HEK293 (cell line): ENCODE data around the gene SRSF12.
A peak's percentile ranks its signal among the peaks of the same experiment; 100 is the strongest.

Source experiments
- BCL11B ChIP-seq: fragments of 450-650 bp; formaldehyde crosslinking; IDR thresholded peaks from 2 replicates; pipeline ENCODE4 v1.5.1; 2016; ENCODE audit warnings: low read depth, missing biosample characterization, missing genetic modification characterization
- GLI2 ChIP-seq: fragments of 450-650 bp; formaldehyde crosslinking; IDR thresholded peaks from 2 replicates; pipeline ENCODE4; 2017; ENCODE audit warnings: missing biosample characterization, missing genetic modification characterization, low read depth, borderline replicate concordance
- GLIS1 ChIP-seq: fragments of 450-650 bp; formaldehyde crosslinking; IDR thresholded peaks from 2 replicates; pipeline ENCODE4 v1.5.1; 2016; ENCODE audit warnings: missing biosample characterization, missing genetic modification characterization
- HOXD13 ChIP-seq: sonication (generic); formaldehyde crosslinking; IDR thresholded peaks from 2 replicates; pipeline ENCODE4 v1.8.0; 2022; ENCODE audit warnings: missing genetic modification reagents, borderline replicate concordance
- MEIS1 ChIP-seq: sonication (generic); formaldehyde crosslinking; IDR thresholded peaks from 2 replicates; pipeline ENCODE4 v1.8.1; 2022; ENCODE audit warnings: missing genetic modification reagents, mild to moderate bottlenecking, borderline replicate concordance
- PRDM4 ChIP-seq: fragments of 450-650 bp; formaldehyde crosslinking; IDR thresholded peaks from 2 replicates; pipeline ENCODE4 v1.5.1; 2017; ENCODE audit warnings: missing biosample characterization, missing genetic modification characterization
- PRDM6 ChIP-seq: fragments of 450-650 bp; formaldehyde crosslinking; IDR thresholded peaks from 2 replicates; pipeline ENCODE4 v1.5.1; 2017; ENCODE audit warnings: missing biosample characterization, missing genetic modification characterization
- SALL2 ChIP-seq: fragments of 450-650 bp; formaldehyde crosslinking; IDR thresholded peaks from 2 replicates; pipeline ENCODE4 v1.5.0; 2017; ENCODE audit warnings: missing biosample characterization, mild to moderate bottlenecking, missing genetic modification characterization, borderline replicate concordance
- SCRT2 ChIP-seq: fragments of 450-650 bp; formaldehyde crosslinking; IDR thresholded peaks from 2 replicates; pipeline ENCODE4 v1.5.1; 2016; ENCODE audit warnings: missing biosample characterization, missing genetic modification characterization
- TRIM28 ChIP-seq: IDR thresholded peaks from 2 replicates; pipeline ENCODE4 v1.6.1; 2011; ENCODE audit warnings: low read length, control low read depth, borderline replicate concordance
- YY2 ChIP-seq: fragments of 450-650 bp; formaldehyde crosslinking; IDR thresholded peaks from 2 replicates; pipeline ENCODE4 v1.5.1; 2016; ENCODE audit warnings: missing biosample characterization, missing genetic modification characterization
- ZBTB20 ChIP-seq: fragments of 450-650 bp; formaldehyde crosslinking; IDR thresholded peaks from 2 replicates; pipeline ENCODE4 v1.5.1; 2016; ENCODE audit warnings: missing biosample characterization, missing genetic modification characterization
- ZBTB7A ChIP-seq: fragments of 450-650 bp; formaldehyde crosslinking; IDR thresholded peaks from 2 replicates; pipeline ENCODE4 v1.5.1; 2016; ENCODE audit warnings: low read depth, missing biosample characterization, missing genetic modification characterization
- ZBTB8A ChIP-seq: fragments of 450-650 bp; formaldehyde crosslinking; IDR thresholded peaks from 2 replicates; pipeline ENCODE4 v1.5.1; 2016; ENCODE audit warnings: missing biosample characterization, missing genetic modification characterization
- ZEB2 ChIP-seq: fragments of 450-650 bp; formaldehyde crosslinking; IDR thresholded peaks from 2 replicates; pipeline ENCODE4 v1.5.1; 2016; ENCODE audit warnings: missing biosample characterization, missing genetic modification characterization
- ZNF169 ChIP-seq: fragments of 450-650 bp; formaldehyde crosslinking; IDR thresholded peaks from 2 replicates; pipeline ENCODE4 v1.5.1; 2016; ENCODE audit warnings: missing biosample characterization, missing genetic modification characterization
- ZNF184 ChIP-seq: fragments of 450-650 bp; IDR thresholded peaks from 2 replicates; pipeline ENCODE4 v1.5.1; 2018; ENCODE audit warnings: missing biosample characterization, mild to moderate bottlenecking, missing genetic modification characterization
- ZNF2 ChIP-seq: fragments of 450-650 bp; formaldehyde crosslinking; IDR thresholded peaks from 2 replicates; pipeline ENCODE4 v1.5.1; 2016; ENCODE audit warnings: missing biosample characterization, missing genetic modification characterization
- ZNF202 ChIP-seq: fragments of 450-650 bp; formaldehyde crosslinking; IDR thresholded peaks from 2 replicates; pipeline ENCODE4 v1.5.1; 2016; ENCODE audit warnings: missing biosample characterization, missing genetic modification characterization, borderline replicate concordance
- ZNF214 ChIP-seq: fragments of 450-650 bp; formaldehyde crosslinking; IDR thresholded peaks from 2 replicates; pipeline ENCODE4 v1.5.1; 2017; ENCODE audit warnings: missing biosample characterization, mild to moderate bottlenecking, missing genetic modification characterization, borderline replicate concordance
- ZNF223 ChIP-seq: fragments of 450-650 bp; formaldehyde crosslinking; IDR thresholded peaks from 2 replicates; pipeline ENCODE4 v1.5.1; 2016; ENCODE audit warnings: missing biosample characterization, missing genetic modification characterization
- ZNF24 ChIP-seq: fragments of 450-650 bp; formaldehyde crosslinking; IDR thresholded peaks from 2 replicates; pipeline ENCODE4 v1.5.1; 2016; ENCODE audit warnings: missing biosample characterization, missing genetic modification characterization
- ZNF26 ChIP-seq: fragments of 450-650 bp; formaldehyde crosslinking; IDR thresholded peaks from 2 replicates; pipeline ENCODE4 v1.5.1; 2016; ENCODE audit warnings: missing biosample characterization, missing genetic modification characterization
- ZNF292 ChIP-seq: fragments of 450-650 bp; formaldehyde crosslinking; IDR thresholded peaks from 2 replicates; pipeline ENCODE4 v1.5.1; 2016; ENCODE audit warnings: low read depth, missing biosample characterization, missing genetic modification characterization, borderline replicate concordance
- ZNF350 ChIP-seq: fragments of 450-650 bp; formaldehyde crosslinking; IDR thresholded peaks from 2 replicates; pipeline ENCODE4 v1.5.0; 2017; ENCODE audit warnings: missing biosample characterization, mild to moderate bottlenecking, missing genetic modification characterization
- ZNF473 ChIP-seq: fragments of 450-650 bp; formaldehyde crosslinking; IDR thresholded peaks from 2 replicates; pipeline ENCODE4 v1.5.1; 2017; ENCODE audit warnings: missing biosample characterization, missing genetic modification characterization
- ZNF513 ChIP-seq: fragments of 450-650 bp; IDR thresholded peaks from 2 replicates; pipeline ENCODE4 v1.5.1; 2018; ENCODE audit warnings: missing biosample characterization, missing genetic modification characterization
- ZNF558 ChIP-seq: fragments of 450-650 bp; formaldehyde crosslinking; IDR thresholded peaks from 2 replicates; pipeline ENCODE4 v1.5.1; 2016; ENCODE audit warnings: missing biosample characterization, missing genetic modification characterization
- ZNF658 ChIP-seq: fragments of 450-650 bp; formaldehyde crosslinking; IDR thresholded peaks from 2 replicates; pipeline ENCODE4; 2016; ENCODE audit warnings: missing biosample characterization, missing genetic modification characterization
- ZNF670 ChIP-seq: fragments of 450-650 bp; formaldehyde crosslinking; IDR thresholded peaks from 2 replicates; pipeline ENCODE4 v1.5.1; 2016; ENCODE audit warnings: missing biosample characterization, missing genetic modification characterization, low read depth
- ZNF777 ChIP-seq: fragments of 450-650 bp; formaldehyde crosslinking; IDR thresholded peaks from 2 replicates; pipeline ENCODE4 v1.5.1; 2017; ENCODE audit warnings: missing biosample characterization, missing genetic modification characterization, borderline replicate concordance
- ZSCAN4 ChIP-seq: fragments of 450-650 bp; formaldehyde crosslinking; IDR thresholded peaks from 2 replicates; pipeline ENCODE4 v1.5.1; 2017; ENCODE audit warnings: missing biosample characterization, missing genetic modification characterization

Gene SRSF12

GRCh38 chr6:89081423-89082322 is 36.2 kb downstream of the SRSF12 start (continued):
- TF ChIP-seq ZNF214 (no peak), HOXD13 (CRISPR knock-in tag) (0 out of 2 replicates have a peak, but pooled peaks have one; percentile 66), ZNF777 (tag by site-specific recombination) (no peak), GLI2 (tag by site-specific recombination) (no peak), PRDM4 (tag by site-specific recombination) (peak; percentile 72), ZNF26 (no peak), ZNF658 (no peak), ZNF202 (no peak), GLIS1 (tag by site-specific recombination) (peak; percentile 94), YY2 (tag by site-specific recombination) (0 out of 2 replicates have a peak, but pooled peaks have one; percentile 22), ZBTB20 (tag by site-specific recombination) (peak; percentile 77; the same call in 1 of the 2 replicates), ZNF292 (tag by site-specific recombination) (no peak), ZNF350 (tag by site-specific recombination) (no peak), ZNF169 (tag by site-specific recombination) (no peak), ZNF2 (tag by site-specific recombination) (peak; percentile 87), MEIS1 (CRISPR knock-in tag) (no peak), SCRT2 (tag by site-specific recombination) (peak; percentile 80), ZBTB8A (tag by site-specific recombination) (peak; percentile 99), ZNF513 (tag by site-specific recombination) (no peak; the same call in 1 of the 2 replicates), SALL2 (no peak), ZNF670 (tag by site-specific recombination) (no peak), ZEB2 (tag by site-specific recombination) (peak; percentile 98), ZNF473 (tag by site-specific recombination) (no peak), ZSCAN4 (tag by site-specific recombination) (peak; percentile 29; the same call in 1 of the 2 replicates), ZNF24 (tag by site-specific recombination) (peak; percentile 83), ZBTB7A (tag by site-specific recombination) (peak; percentile 89), TRIM28 (no peak), BCL11B (tag by site-specific recombination) (peak; percentile 82; the same call in 1 of the 2 replicates), PRDM6 (tag by site-specific recombination) (peak; percentile 42; the same call in 1 of the 2 replicates), ZNF558 (tag by site-specific recombination) (no peak), ZNF184 (peak; percentile 72), ZNF223 (tag by site-specific recombination) (no peak)
